K562 (cell line): ENCODE measurements around the gene HCN3. TPM values are rescaled to one million over a fixed set of nuclear protein-coding genes. Genes with fewer than 3 reads are reported as not detected.

Experiments
- CREM ChIP-seq: IDR thresholded peaks from 2 replicates; pipeline ENCODE4 v1.6.1; 2014; ENCODE audit warnings: antibody characterized with exemption, low read depth
- CXXC5 ChIP-seq: fragments of 250-450 bp; sonication (Bioruptor Pico); IDR thresholded peaks from 2 replicates; pipeline ENCODE4 v1.8.0; 2022; ENCODE audit warnings: inconsistent platforms, mild to moderate bottlenecking, moderate library complexity
- FOXK2 ChIP-seq, 2 experiments: fragments of 450-650 bp; IDR thresholded peaks in 1 of 2; conservative IDR thresholded peaks in 1 of 2; 2 replicates each; pipeline ENCODE4 v1.6.1; 2016; ENCODE audit warnings: low read depth in 2 of 2, mild to moderate bottlenecking in 1 of 2
- HIVEP1 ChIP-seq: fragments of 250-450 bp; sonication (Bioruptor Pico); IDR thresholded peaks from 2 replicates; pipeline ENCODE4 v1.4.0; 2020; ENCODE audit warnings: mild to moderate bottlenecking
- ILF3 ChIP-seq: fragments of 450-650 bp; IDR thresholded peaks from 2 replicates; pipeline ENCODE4 v1.6.1; 2018; ENCODE audit warnings: antibody characterized with exemption, mild to moderate bottlenecking, moderate library complexity, borderline replicate concordance
- KAT7 ChIP-seq: sonication (generic); formaldehyde crosslinking; IDR thresholded peaks from 2 replicates; pipeline ENCODE4 v1.8.0; 2022; ENCODE audit warnings: missing genetic modification reagents, mild to moderate bottlenecking, borderline replicate concordance
- RBM14 ChIP-seq: fragments of 200-400 bp; formaldehyde crosslinking; IDR thresholded peaks from 2 replicates; pipeline ENCODE4 v1.6.1; 2018; ENCODE audit warnings: low read depth, mild to moderate bottlenecking, low read length, moderate library complexity, borderline replicate concordance; ENCODE audit not compliant: insufficient read depth
- SAFB ChIP-seq: fragments of 200-400 bp; formaldehyde crosslinking; IDR thresholded peaks from 2 replicates; pipeline ENCODE4 v1.6.1; 2017; ENCODE audit warnings: low read depth, low read length, borderline replicate concordance
- STAT5B ChIP-seq: fragments of 250-450 bp; sonication (Bioruptor Pico); IDR thresholded peaks from 2 replicates; pipeline ENCODE4 v1.8.0; 2021; ENCODE audit warnings: mild to moderate bottlenecking, inconsistent platforms
- U2AF1 ChIP-seq: fragments of 200-400 bp; formaldehyde crosslinking; optimal IDR thresholded peaks from 2 replicates; pipeline ENCODE3; 2017; ENCODE audit warnings: mild to moderate bottlenecking, low read depth, low read length, moderate library complexity
- ZBTB1 ChIP-seq: sonication (generic); formaldehyde crosslinking; IDR thresholded peaks from 2 replicates; pipeline ENCODE4 v1.8.1; 2023; ENCODE audit warnings: missing genetic modification reagents, low read depth, mild to moderate bottlenecking, borderline replicate concordance
- ZNF507 ChIP-seq: conservative IDR thresholded peaks from 2 replicates; pipeline ENCODE4 v1.6.1; 2017; ENCODE audit warnings: missing genetic modification characterization, missing compliant biosample characterization
- polyA plus RNA-seq, 8 experiments: library from polyadenylated mRNA; depleted of rRNA in 4 of 8; stranded (reverse) in 5 of 8; unstranded in 3 of 8; fragments of >200 nt; fragmentation: Nextera tagmentation in 2 of 8; fragmentation: Illumina TruSeq in 1 of 8; extraction: Ambion mirVana in 2 of 8; extraction: Trizol in 1 of 8; gene quantifications; 2 replicates each; pipeline versions ENCODE4 v1.2.1 to v1.2.3, GENCODE V29; 2011 to 2014; ENCODE audit warnings: inconsistent platforms in 1 of 8, missing spikeins in 1 of 8
- total RNA-seq, 7 experiments: library from RNA; depleted of rRNA in 6 of 7; stranded (reverse); fragments of >200 nt in 6 of 7; fragmentation: Illumina TruSeq in 2 of 7; extraction: Trizol in 2 of 7; gene quantifications; 2 replicates each; pipeline versions ENCODE4 v1.2.1 to v1.2.3, GENCODE V29; 2011 to 2021; ENCODE audit warnings: low replicate concordance in 1 of 7
- TF ChIP-seq, protein P1 (sequence below): fragments of 250-450 bp; sonication (Bioruptor Pico); IDR thresholded peaks from 2 replicates; pipeline ENCODE4 v1.9.0; 2021; ENCODE audit warnings: mild to moderate bottlenecking, inconsistent platforms
- TF ChIP-seq, protein P2 (sequence below): sonication (generic); formaldehyde crosslinking; IDR thresholded peaks from 2 replicates; pipeline ENCODE4 v1.8.0; 2022; ENCODE audit warnings: missing genetic modification reagents, mild to moderate bottlenecking, borderline replicate concordance
- TF ChIP-seq, protein P3 (sequence below), 2 experiments: fragments of 250-450 bp in 1 of 2; fragments of 450-650 bp in 1 of 2; sonication (Bioruptor Pico) in 1 of 2; IDR thresholded peaks; 2 replicates each; pipeline versions ENCODE4 v1.6.1 to v1.8.0; 2016 to 2021; ENCODE audit warnings: mild to moderate bottlenecking in 2 of 2, moderate library complexity in 2 of 2, missing compliant biosample characterization in 1 of 2, missing genetic modification characterization in 1 of 2
- TF ChIP-seq, protein P4 (sequence below): fragments of 250-450 bp; sonication (Bioruptor Pico); IDR thresholded peaks from 2 replicates; pipeline ENCODE4 v1.8.0; 2022; ENCODE audit warnings: moderate library complexity, mild to moderate bottlenecking, inconsistent platforms
- TF ChIP-seq, protein P5 (sequence below), 2 experiments: IDR thresholded peaks; 2 replicates each; pipeline ENCODE4 v1.6.1; 2011; ENCODE audit warnings: borderline replicate concordance in 1 of 2, control low read depth in 1 of 2, low read depth in 1 of 2, low read length in 1 of 2, mild to moderate bottlenecking in 1 of 2, mixed read lengths in 1 of 2, moderate library complexity in 1 of 2; ENCODE audit not compliant: insufficient read depth in 1 of 2, insufficient read length in 1 of 2, poor library complexity in 1 of 2, severe bottlenecking in 1 of 2; ENCODE audit errors: extremely low read depth in 1 of 2
- TF ChIP-seq, protein P6 (sequence below): fragments of 450-650 bp; IDR thresholded peaks from 2 replicates; pipeline ENCODE4 v1.6.1; 2014; ENCODE audit warnings: low read depth, mild to moderate bottlenecking, moderate library complexity, borderline replicate concordance

Gene HCN3
- total and polyA plus RNA-seq, 9 of the 15 experiments (the other 6 are each of a cell fraction or from before 2014, with no cell fraction given) = 0.91 to 9.7 (median 3.9) TPM

DNA sequence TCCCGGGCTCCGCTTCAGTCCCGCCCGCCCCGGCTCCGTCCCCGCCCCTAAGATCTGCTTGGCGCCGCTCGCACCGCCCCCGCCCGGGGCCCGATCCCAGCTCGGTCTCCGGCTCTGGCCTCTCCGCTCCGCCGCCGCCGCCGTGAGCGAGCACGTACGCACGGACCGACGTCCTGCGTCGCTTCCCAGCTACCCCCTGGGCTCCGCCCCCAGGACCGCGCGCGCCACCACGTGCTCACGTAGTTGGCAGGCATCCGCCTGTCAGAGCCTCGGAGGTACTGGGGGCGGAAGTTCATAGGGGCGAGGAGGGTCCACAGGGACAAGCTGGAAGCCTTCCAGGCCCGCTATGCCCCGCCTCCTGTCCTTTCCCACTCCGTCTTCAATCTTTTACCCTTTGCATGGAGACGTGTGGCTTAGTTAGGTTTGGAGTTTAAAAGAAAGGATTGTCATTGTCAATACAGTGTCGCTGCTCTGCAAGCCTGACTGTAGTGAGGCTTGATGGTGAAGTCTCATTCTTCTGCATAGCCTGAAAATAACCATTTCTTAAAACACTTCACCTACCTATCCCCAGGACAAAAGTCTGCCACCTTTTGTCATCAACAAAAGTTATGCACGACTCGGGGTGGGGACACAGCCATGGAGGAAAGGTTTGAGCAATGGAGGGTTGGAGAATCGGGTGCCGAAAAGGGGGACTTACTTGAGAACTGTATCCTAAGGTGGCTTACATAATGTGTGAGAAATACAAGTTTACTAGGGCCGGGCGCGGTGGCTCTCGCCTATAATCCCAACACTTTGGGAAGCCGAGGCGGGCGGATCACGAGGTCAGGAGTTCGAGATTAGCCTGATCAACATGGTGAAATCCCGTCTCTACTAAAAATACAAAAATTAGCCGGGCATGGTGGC is 3.7 kb upstream of the HCN3 start, which contains the start of gene CLK2 (continued):
- TF ChIP-seq STAT5B (CRISPR knock-in tag) = no peak
- TF ChIP-seq U2AF1 = no peak
- TF ChIP-seq FOXK2 (conservative IDR thresholded peaks at IDR 0.05 in 1 of 2, IDR thresholded peaks at IDR 0.05 in 1 of 2; ENCODE audit: low read depth in 2 of 2) = peak in 1 of 2 experiments; percentile 60; a peak in 2 of 4 replicates
- TF ChIP-seq CREM = peak; percentile 85
- no peak for TF ChIP-seq ZBTB1
- peak; percentile 93 for TF ChIP-seq CXXC5
- TF ChIP-seq, protein P1, sequence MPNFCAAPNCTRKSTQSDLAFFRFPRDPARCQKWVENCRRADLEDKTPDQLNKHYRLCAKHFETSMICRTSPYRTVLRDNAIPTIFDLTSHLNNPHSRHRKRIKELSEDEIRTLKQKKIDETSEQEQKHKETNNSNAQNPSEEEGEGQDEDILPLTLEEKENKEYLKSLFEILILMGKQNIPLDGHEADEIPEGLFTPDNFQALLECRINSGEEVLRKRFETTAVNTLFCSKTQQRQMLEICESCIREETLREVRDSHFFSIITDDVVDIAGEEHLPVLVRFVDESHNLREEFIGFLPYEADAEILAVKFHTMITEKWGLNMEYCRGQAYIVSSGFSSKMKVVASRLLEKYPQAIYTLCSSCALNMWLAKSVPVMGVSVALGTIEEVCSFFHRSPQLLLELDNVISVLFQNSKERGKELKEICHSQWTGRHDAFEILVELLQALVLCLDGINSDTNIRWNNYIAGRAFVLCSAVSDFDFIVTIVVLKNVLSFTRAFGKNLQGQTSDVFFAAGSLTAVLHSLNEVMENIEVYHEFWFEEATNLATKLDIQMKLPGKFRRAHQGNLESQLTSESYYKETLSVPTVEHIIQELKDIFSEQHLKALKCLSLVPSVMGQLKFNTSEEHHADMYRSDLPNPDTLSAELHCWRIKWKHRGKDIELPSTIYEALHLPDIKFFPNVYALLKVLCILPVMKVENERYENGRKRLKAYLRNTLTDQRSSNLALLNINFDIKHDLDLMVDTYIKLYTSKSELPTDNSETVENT (CRISPR knock-in tag) = peak; percentile 56; the same call in 1 of the 2 replicates
- no peak for TF ChIP-seq RBM14
- TF ChIP-seq, protein P2, sequence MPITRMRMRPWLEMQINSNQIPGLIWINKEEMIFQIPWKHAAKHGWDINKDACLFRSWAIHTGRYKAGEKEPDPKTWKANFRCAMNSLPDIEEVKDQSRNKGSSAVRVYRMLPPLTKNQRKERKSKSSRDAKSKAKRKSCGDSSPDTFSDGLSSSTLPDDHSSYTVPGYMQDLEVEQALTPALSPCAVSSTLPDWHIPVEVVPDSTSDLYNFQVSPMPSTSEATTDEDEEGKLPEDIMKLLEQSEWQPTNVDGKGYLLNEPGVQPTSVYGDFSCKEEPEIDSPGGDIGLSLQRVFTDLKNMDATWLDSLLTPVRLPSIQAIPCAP (CRISPR knock-in tag) = no peak
- TF ChIP-seq, protein P3, sequence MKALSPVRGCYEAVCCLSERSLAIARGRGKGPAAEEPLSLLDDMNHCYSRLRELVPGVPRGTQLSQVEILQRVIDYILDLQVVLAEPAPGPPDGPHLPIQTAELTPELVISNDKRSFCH (CRISPR knock-in tag; IDR thresholded peaks at IDR 0.05) = no peak
- TF ChIP-seq, protein P3 (tag; IDR thresholded peaks at IDR 0.05) = 0 out of 2 replicates have a peak, but pooled peaks have one; percentile 58
- no peak for TF ChIP-seq ILF3
- no peak for TF ChIP-seq ZNF507 (tag)
- TF ChIP-seq, protein P4, sequence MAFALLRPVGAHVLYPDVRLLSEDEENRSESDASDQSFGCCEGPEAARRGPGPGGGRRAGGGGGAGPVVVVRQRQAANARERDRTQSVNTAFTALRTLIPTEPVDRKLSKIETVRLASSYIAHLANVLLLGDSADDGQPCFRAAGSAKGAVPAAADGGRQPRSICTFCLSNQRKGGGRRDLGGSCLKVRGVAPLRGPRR (CRISPR knock-in tag) = no peak
- no peak; the same call in 1 of the 2 replicates for TF ChIP-seq KAT7 (CRISPR knock-in tag)
- TF ChIP-seq SAFB = no peak
- TF ChIP-seq, protein P5, sequence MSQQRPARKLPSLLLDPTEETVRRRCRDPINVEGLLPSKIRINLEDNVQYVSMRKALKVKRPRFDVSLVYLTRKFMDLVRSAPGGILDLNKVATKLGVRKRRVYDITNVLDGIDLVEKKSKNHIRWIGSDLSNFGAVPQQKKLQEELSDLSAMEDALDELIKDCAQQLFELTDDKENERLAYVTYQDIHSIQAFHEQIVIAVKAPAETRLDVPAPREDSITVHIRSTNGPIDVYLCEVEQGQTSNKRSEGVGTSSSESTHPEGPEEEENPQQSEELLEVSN (IDR thresholded peaks at IDR 0.05; ENCODE audit: borderline replicate concordance in 1 of 2, extremely low read depth in 1 of 2, insufficient read depth in 1 of 2, insufficient read length in 1 of 2, low read depth in 1 of 2, low read length in 1 of 2, poor library complexity in 1 of 2, severe bottlenecking in 1 of 2) = peak; percentile 92 to 97
- TF ChIP-seq, protein P6, sequence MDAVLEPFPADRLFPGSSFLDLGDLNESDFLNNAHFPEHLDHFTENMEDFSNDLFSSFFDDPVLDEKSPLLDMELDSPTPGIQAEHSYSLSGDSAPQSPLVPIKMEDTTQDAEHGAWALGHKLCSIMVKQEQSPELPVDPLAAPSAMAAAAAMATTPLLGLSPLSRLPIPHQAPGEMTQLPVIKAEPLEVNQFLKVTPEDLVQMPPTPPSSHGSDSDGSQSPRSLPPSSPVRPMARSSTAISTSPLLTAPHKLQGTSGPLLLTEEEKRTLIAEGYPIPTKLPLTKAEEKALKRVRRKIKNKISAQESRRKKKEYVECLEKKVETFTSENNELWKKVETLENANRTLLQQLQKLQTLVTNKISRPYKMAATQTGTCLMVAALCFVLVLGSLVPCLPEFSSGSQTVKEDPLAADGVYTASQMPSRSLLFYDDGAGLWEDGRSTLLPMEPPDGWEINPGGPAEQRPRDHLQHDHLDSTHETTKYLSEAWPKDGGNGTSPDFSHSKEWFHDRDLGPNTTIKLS = peak; percentile 65
- TF ChIP-seq HIVEP1 = no peak
